G401 (cell line): ENCODE measurements around the gene ITGB1. TPM values are rescaled to one million over a fixed set of nuclear protein-coding genes. Genes with fewer than 3 reads are reported as not detected.
"Not testable (repeated sequence)": the region's sequence is repeated elsewhere in the genome, so short reads cannot be mapped to it uniquely, and the experiment has no call there.

Experiments
- DNase-seq: peaks from one replicate; pipeline ENCODE4 v3.0.0-alpha.2; 2015; ENCODE audit warnings: low spot score
- in situ Hi-C: cut with HindIII; loops from 2 replicates; pipeline ENCODE4 v1.10.0; 2016; ENCODE audit warnings: low sequenced_read_pairs, mixed read lengths
- total RNA-seq: library from RNA; depleted of rRNA; stranded (reverse); fragments of >200 nt; shearing (Covaris generic); gene quantifications from 2 replicates; pipeline ENCODE4 v1.2.3, GENCODE V29; 2014; rRNA removed

The ITGB1 gene
- 306 and 444 TPM in 2 replicates for total RNA-seq

DNA sequence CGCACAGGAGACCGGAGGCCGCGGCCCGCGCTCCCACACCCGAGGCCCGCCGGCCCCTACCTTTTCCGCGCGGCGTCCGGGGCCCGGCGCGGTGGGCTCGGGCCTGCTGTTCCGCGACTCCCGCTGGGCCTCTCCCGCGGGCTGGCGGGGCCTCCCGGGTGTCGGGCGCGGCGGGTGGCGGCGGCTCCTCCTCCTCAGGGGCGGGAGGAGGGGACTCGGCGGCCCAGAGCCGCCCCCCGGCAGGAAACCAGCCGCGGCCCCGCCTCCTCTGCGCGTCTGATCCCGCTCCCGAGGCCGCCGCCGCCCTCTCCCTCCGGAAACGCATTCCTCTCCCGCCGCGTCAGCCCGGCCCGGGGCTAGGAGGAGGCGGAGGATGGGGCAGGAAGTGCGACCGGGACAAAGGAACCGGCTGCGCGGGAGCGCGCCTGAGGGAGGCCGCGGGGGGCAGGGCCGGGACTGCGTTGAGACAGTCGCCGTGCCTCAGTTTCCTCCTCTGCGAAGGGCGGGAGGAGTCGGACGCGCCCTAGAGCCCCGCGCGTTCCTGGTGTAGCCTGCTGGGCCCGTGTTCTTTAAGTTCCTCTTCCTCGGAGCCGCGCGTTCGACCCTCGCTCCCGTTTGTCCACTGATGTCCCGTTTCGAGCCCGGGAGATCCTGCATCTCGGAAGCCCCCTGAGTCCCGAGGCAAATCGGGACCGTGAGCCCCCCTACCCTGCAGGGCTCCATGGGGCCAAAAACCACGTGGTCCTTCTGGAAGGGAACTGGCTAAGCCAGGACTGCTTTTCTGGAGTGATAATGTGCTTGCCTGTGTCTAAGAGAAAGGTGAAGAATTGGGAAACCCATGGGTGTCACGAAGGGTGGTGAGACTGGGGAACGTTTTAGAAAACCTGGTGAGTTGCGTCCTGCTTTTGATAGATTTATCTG is at the start of gene ITGB1:
ITGB1 (minus strand) TSS at position 146 of the 921 bp plus-strand sequence. CDS start 22,672 bp downstream, outside the sequence.
- in situ Hi-C loops, result no loop called here
- DNase-seq, result peak; percentile 90

- no peak for DNase-seq
- in situ Hi-C loops, result no loop called here
Measured at GRCh38 chr10:33006342-33006887, 48.4 kb upstream of the ITGB1 start.

- in situ Hi-C loops, result no loop called here
- DNase-seq, result peak; percentile 32
Measured at GRCh38 chr10:33005322-33006301, 47.6 kb upstream of the ITGB1 start.

DNA sequence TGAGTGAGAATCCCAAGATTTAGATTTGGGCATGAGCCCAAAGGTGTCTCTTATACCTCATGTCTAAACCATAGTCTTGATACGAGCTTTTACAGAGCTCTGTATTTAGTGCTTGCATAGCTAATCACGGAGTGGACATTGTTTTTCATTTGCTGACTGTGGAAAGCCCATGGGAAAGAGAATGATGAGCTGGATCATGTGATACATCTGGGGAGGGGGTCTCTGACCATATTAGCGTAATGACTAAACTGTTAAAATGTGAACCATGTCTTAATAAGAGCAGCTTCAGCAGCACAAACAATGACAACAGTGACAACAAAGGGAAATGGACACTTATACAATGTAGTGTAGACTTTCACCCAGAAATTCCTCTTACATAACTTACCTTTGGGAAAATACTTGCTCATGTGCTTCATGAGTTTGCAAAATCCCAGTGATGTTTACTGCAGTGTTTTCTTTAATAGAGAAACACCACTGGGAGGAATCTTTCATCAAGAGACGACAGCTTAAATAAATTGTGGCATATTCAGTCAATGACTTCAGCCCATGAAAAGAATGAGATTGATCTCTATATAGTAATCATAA is 44.0 kb upstream of the ITGB1 start:
- in situ Hi-C loops, result no loop called here
- no peak for DNase-seq

DNA sequence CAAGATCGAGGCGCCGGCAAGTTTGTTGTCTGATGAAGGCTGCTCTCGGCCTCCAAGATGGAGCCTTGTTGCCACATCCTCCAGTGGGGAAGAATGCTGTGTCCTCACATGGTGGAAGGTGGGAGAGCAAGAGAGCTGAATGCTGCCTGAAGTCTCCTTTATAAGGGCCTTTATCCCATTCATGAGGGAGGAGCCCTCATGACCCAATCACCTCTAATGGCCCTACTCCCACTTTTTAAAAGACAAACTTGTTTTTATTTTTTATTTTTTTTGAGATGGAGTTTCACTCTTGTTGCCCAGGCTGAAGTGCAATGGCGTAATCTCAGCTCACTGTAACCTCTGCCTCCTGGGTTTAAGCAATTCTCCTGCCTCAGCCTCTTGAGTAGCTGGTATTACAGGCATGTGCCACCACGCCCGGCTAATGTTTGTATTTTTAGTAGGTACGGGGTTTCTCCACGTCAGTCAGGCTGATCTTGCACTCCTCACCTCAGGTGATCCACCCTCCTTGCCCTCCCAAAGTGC is 40.1 kb upstream of the ITGB1 start:
- in situ Hi-C loops, DNase-seq: not testable (repeated sequence)

GRCh38 chr10:32995751-32996150 is 37.7 kb upstream of the ITGB1 start:
- in situ Hi-C loops, result no loop called here

DNA sequence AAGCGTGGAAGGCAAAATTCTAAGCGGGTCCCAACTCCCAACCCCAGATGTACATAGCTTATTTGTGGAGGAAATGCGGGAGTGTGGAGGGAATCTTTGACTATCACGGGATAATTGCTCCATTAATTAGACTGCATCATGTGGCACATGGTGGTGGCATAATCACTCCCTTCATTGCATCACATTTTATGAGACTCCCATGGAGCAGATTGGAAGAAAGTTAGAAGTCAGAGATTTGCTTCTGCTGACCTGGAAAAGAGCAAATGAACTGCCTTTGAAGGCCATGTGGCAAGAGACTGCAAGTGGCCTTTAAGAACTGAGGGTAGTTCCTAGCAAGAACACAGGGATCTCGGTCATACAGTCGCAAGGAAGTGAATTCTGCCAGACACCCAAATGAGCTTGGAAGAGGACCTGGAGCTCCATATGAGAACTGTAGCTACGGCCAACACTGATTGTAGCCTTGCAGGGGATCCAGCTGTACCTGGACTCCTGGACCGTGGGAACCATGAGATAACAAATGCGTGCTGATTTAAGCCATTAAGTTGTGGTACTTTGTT is 37.1 kb upstream of the ITGB1 start:
- no peak for DNase-seq

More at GRCh38 chr10:32995751-32996150, 37.7 kb upstream of the ITGB1 start:
- DNase-seq, result no peak

GRCh38 chr10:32994632-32995031 is 36.6 kb upstream of the ITGB1 start:
- DNase-seq, in situ Hi-C loops: not testable (repeated sequence)

More for the DNA sequence above, 37.1 kb upstream of the ITGB1 start:
- in situ Hi-C loops, result no loop called here

- DNase-seq, in situ Hi-C loops: not testable (repeated sequence)
Measured at GRCh38 chr10:32992310-32992709, 34.3 kb upstream of the ITGB1 start.

DNA sequence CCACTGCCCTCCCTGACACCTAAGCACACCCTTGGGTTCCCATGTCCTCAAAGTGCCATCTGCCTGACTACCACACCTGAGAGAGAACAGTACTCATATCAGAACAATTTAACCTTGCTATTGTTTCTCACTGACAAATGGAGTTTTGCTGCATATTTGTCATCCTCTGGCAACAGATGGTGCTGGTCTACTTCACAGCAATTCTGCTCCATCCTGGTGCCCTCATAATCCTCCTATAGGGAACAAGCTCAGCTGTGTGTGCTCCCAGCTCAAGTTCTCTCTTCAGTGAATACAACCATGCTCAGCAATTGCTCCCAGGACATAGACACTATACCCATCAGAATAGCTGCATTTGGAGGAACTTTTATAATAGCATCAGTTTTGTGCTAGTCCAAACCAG is 32.8 kb upstream of the ITGB1 start:
- in situ Hi-C loops, result no loop called here
- DNase-seq, result no peak

DNA sequence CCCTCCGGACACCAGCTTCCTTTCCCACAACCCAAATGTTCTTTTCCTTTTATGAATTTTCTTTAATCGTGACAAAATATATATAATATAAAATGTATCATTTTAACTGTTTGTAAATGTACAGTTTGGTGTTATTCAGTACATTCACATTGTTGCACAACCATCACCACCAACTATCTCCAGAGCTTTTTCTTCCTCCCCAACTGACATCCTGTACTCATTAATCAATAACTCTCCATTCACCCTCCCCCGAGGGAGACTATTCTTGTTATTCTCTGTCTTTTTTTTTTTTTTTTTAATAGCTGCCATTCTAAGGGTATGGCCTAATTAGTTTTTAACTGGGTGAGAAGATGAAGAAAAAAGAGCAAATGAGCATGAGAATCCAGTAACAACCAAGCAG is 30.6 kb upstream of the ITGB1 start:
- in situ Hi-C loops, result no loop called here
- no peak for DNase-seq

GRCh38 chr10:32987172-32987571 is 29.1 kb upstream of the ITGB1 start:
- in situ Hi-C loops, result no loop called here
- DNase-seq, result no peak

- DNase-seq, result no peak
- in situ Hi-C loops, result no loop called here
Measured at GRCh38 chr10:32985775-32986350, 27.8 kb upstream of the ITGB1 start.

DNA sequence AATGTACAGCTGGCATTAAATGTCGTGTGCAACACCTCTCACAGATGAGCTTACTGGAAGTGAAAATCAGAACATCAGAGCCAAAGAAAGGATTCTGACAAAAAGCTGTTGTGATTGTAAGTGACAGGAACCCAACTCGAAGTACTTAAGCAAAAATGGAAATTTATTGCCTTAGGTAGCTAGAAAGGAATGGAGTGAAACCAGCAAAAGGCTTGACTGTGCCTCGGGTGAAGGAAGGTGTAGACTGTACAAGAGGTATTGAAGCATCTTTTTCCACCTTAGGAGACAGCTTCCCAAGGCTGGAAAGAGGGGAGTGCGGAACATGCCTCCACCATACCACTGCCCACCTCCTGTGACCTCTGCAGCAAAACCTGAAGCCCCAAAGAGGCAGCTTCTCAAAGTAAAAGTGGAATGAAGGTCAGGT is 27.3 kb upstream of the ITGB1 start:
- in situ Hi-C loops, result no loop called here
- no peak for DNase-seq

GRCh38 chr10:32984003-32984600 is 26.1 kb upstream of the ITGB1 start:
- in situ Hi-C loops, result no loop called here
- DNase-seq, result no peak

DNA sequence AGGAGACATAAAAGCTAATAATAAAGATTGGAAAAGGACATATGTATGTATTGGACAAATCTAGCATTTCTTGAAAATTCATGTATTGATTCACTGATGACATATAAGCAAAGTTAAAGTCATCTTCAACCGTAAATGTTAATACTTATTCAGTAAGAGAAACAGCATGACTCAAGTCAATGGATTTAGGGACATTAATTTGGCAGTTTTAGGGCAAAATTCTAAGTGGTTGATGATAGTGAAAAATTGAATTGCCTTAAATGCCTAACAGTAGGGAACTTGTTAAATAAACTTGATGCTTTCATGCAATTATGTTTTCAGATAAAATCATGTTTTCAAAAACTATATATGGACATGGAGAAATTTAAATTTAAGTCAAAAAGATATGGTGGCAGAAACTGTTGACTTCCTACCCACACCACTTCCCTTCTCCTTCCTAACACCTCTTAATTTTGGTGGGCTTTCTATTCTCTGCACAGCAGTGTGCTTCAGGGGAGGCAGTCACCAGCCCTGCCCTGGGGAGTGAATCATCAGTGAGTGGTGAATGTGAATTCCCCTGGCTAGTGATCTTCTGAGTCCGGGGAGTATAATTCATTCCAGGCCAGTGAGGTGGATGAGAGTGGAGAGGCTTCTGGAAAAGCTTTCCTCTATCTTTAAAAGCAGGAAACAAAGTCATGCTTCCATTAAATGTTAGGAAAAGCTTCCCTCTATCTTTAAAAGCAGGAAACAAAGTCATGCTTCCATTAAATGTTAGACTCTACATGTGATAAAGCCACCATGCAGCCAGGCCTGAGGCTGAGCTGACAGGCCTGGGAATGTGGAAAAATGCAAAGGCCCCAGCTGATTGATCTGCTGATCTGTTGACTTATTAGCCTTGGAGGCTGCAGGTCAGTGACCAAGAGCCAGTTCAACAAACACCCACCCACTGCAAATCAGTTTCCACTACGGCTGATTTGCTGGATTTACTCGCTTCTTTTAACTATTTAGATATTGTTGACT is 25.2 kb upstream of the ITGB1 start:
- in situ Hi-C loops, result no loop called here
- DNase-seq, result peak; percentile 40

DNA sequence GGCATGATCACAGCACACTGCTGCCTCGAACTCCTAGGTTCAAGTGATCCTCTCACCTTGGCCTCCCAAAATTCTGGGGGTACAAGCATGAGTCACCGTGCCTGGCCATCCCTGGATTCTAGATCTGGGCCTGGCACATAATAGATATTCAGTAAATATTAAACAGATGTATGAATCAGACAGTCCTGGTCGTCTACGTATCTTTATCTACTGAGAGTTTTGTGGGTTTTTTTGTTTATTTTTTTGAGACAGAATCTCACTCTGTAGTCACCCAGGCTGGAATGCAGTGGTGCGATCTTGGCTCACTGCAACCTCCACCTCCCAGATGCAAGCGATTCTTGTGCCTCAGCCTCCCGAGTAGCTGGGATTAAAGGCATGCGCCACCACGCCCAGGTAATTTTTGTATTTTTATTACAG is 24.3 kb upstream of the ITGB1 start:
- no peak for DNase-seq

More for the DNA sequence above, 24.3 kb upstream of the ITGB1 start:
- in situ Hi-C loops, result no loop called here
